ENCODE measurements around the gene SP7. TPM values are rescaled to one million over a fixed set of nuclear protein-coding genes. Genes with fewer than 3 reads are reported as not detected.

SP7 gene
- not detected in 2 replicates for total RNA-seq

GRCh38 chr12:53336181-53336681 is at the start of gene SP7:
SP7 (minus strand) TSS chr12:53336354; CDS start chr12:53335646, 708 bp downstream.

GRCh38 chr12:53380104-53380793 is 44.1 kb upstream of the SP7 start, which contains the start of gene SP1:
SP1 (plus strand) TSS chr12:53380176; CDS start chr12:53380292, 116 bp downstream.

GRCh38 chr12:53299454-53300180 is 36.5 kb downstream of the SP7 start, which contains the start of gene MYG1:
MYG1 (plus strand) TSS chr12:53299695; CDS start chr12:53299738, 43 bp downstream.

GRCh38 chr12:53295070-53295890 is 40.9 kb downstream of the SP7 start, which contains the start of gene PFDN5:
PFDN5 (plus strand) TSS chr12:53295542; CDS start chr12:53295568, 26 bp downstream.

Other genes starting within 250 kb of the SP7 start
- 1,168 and 1,628 TPM in 2 replicates for gene IGFBP6, start 238.7 kb downstream of the SP7 start, total RNA-seq
- 0.18 and 0.29 TPM in 2 replicates for gene SOAT2, start 232.9 kb downstream of the SP7 start, total RNA-seq
- 6.3 and 6.6 TPM in 2 replicates for gene ZNF740, start 155.6 kb downstream of the SP7 start, total RNA-seq
- gene CSAD, start 155.4 kb downstream of the SP7 start, total RNA-seq: 3.5 and 6.6 TPM in 2 replicates
- 0.71 TPM in 1 of 2 replicates, not detected in the other for gene ITGB7, start 129.1 kb downstream of the SP7 start, total RNA-seq
- 37.7 and 49.9 TPM in 2 replicates for gene RARG, start 104.1 kb downstream of the SP7 start, total RNA-seq
- 7.2 and 8.2 TPM in 2 replicates for gene ESPL1, start 68.1 kb downstream of the SP7 start, total RNA-seq
- gene PFDN5, start 40.8 kb downstream of the SP7 start, total RNA-seq: 498 and 536 TPM in 2 replicates
- 106 and 127 TPM in 2 replicates for gene MYG1, start 36.7 kb downstream of the SP7 start, total RNA-seq
- 75.5 and 86.8 TPM in 2 replicates for gene AAAS, start 14.7 kb downstream of the SP7 start, total RNA-seq
- gene SP1, start 43.8 kb upstream of the SP7 start, total RNA-seq: 42.7 and 46.1 TPM in 2 replicates
- not detected in 2 replicates for gene AMHR2, start 87.5 kb upstream of the SP7 start, total RNA-seq
- gene PRR13, start 105.4 kb upstream of the SP7 start, total RNA-seq: 109 and 110 TPM in 2 replicates
- 172 and 186 TPM in 2 replicates for gene PCBP2, start 115.7 kb upstream of the SP7 start, total RNA-seq
- gene MAP3K12, start 163.1 kb upstream of the SP7 start, total RNA-seq: 32.0 and 32.8 TPM in 2 replicates
- 49.3 and 60.5 TPM in 2 replicates for gene TARBP2, start 164.9 kb upstream of the SP7 start, total RNA-seq
- not detected in 2 replicates for gene NPFF, start 171.1 kb upstream of the SP7 start, total RNA-seq

All from myometrial cell (primary cell).